ENCODE measurements around the gene CDT1. TPM values are rescaled to one million over a fixed set of nuclear protein-coding genes. Genes with fewer than 3 reads are reported as not detected.

CDT1 gene
- polyA plus RNA-seq, 1 experiment = 1.2 TPM

- DNase-seq (ENCODE audit: low read depth, low spot score) = no peak
- ChIA-PET CTCF (interaction anchor here (1.0 kb wide), 1 partner anchor 53 kb away, joined by 3 read pairs; no protein-coding TSS in a partner anchor), POLR2A (interaction anchor here (0.7 kb wide), 1 partner anchor 23 kb away, joined by 3 read pairs; no protein-coding TSS in a partner anchor)
- no peak for TF ChIP-seq CTCF (IDR thresholded peaks at IDR 0.05; ENCODE audit: low read depth, low read length)
- Histone ChIP-seq H3K9me3 (ENCODE audit: control insufficient read depth, insufficient read depth, low read length) (no peaks in the 10 kb centered on the region; the same call in 1 of the 2 replicates), H3K27ac (ENCODE audit: low read depth, low read length) (no peak overlapping the region), H3K4me3 (ENCODE audit: low read depth, low read length) (no peak overlapping the region), H3K27me3 (ENCODE audit: control insufficient read depth, insufficient read depth, low read length) (no peaks in the 10 kb centered on the region)
Measured at GRCh38 chr16:88796278-88796677, 7.3 kb upstream of the CDT1 start.

GRCh38 chr16:88798073-88798472, 5.5 kb upstream of the CDT1 start:
- TF ChIP-seq CTCF (IDR thresholded peaks at IDR 0.05; ENCODE audit: low read depth, low read length) = no peak
- H3K27me3 ChIP-seq (ENCODE audit: control insufficient read depth, insufficient read depth, low read length) = no peaks in the 10 kb centered on the region
- no peak overlapping the region for H3K27ac ChIP-seq (ENCODE audit: low read depth, low read length)
- H3K9me3 ChIP-seq (ENCODE audit: control insufficient read depth, insufficient read depth, low read length) = no peaks in the 10 kb centered on the region; the same call in 1 of the 2 replicates
- CTCF ChIA-PET = interaction anchor here (0.6 kb wide), 1 partner anchor 61 kb away, joined by 4 read pairs; no protein-coding TSS in a partner anchor
- no peak overlapping the region for H3K4me3 ChIP-seq (ENCODE audit: low read depth, low read length)
- POLR2A ChIA-PET = no interaction called here
- DNase-seq (ENCODE audit: low read depth, low spot score) = no peak

- CTCF ChIA-PET = interaction anchor here (0.7 to 1.9 kb wide), 2 partner anchors 56 to 61 kb away, joined by 3 to 4 read pairs; no protein-coding TSS in a partner anchor
- POLR2A ChIA-PET = no interaction called here
- Histone ChIP-seq H3K27me3 (ENCODE audit: control insufficient read depth, insufficient read depth, low read length) (no peaks in the 10 kb centered on the region), H3K4me3 (ENCODE audit: low read depth, low read length) (no peak overlapping the region), H3K27ac (ENCODE audit: low read depth, low read length) (no peak overlapping the region), H3K9me3 (ENCODE audit: control insufficient read depth, insufficient read depth, low read length) (no peaks in the 10 kb centered on the region; the same call in 1 of the 2 replicates)
- DNase-seq (ENCODE audit: low read depth, low spot score) = no peak
- TF ChIP-seq CTCF (IDR thresholded peaks at IDR 0.05; ENCODE audit: low read depth, low read length) = no peak
Measured at GRCh38 chr16:88798772-88799455, 4.7 kb upstream of the CDT1 start.

- TF ChIP-seq CTCF (IDR thresholded peaks at IDR 0.05; ENCODE audit: low read depth, low read length) = no peak
- H3K27ac ChIP-seq (ENCODE audit: low read depth, low read length) = no peak overlapping the region
- H3K27me3 ChIP-seq (ENCODE audit: control insufficient read depth, insufficient read depth, low read length) = no peaks in the 10 kb centered on the region
- ChIA-PET CTCF (interaction anchor here (1.3 to 1.9 kb wide), 2 partner anchors 15 to 57 kb away, joined by 4 read pairs; no protein-coding TSS in a partner anchor), POLR2A (interaction anchor here (1.2 kb wide), 1 partner anchor 26 kb away, joined by 4 read pairs; no protein-coding TSS in a partner anchor)
- DNase-seq (ENCODE audit: low read depth, low spot score) = no peak
- H3K4me3 ChIP-seq (ENCODE audit: low read depth, low read length) = no peak overlapping the region
- no peaks in the 10 kb centered on the region; the same call in 1 of the 2 replicates for H3K9me3 ChIP-seq (ENCODE audit: control insufficient read depth, insufficient read depth, low read length)
Measured at GRCh38 chr16:88799569-88800276, 3.9 kb upstream of the CDT1 start.

GRCh38 chr16:88800277-88800592, 3.4 kb upstream of the CDT1 start:
- Histone ChIP-seq H3K27me3 (ENCODE audit: control insufficient read depth, insufficient read depth, low read length) (no peaks in the 10 kb centered on the region), H3K9me3 (ENCODE audit: control insufficient read depth, insufficient read depth, low read length) (no peaks in the 10 kb centered on the region; the same call in 1 of the 2 replicates), H3K27ac (ENCODE audit: low read depth, low read length) (no peak overlapping the region), H3K4me3 (ENCODE audit: low read depth, low read length) (no peak overlapping the region)
- ChIA-PET POLR2A (interaction anchor here (1.2 kb wide), 1 partner anchor 27 kb away, joined by 4 read pairs; no protein-coding TSS in a partner anchor), CTCF (interaction anchor here (0.6 to 1.9 kb wide), 4 partner anchors 16 to 63 kb away, joined by 4 to 7 read pairs (median 4); no protein-coding TSS in a partner anchor)
- TF ChIP-seq CTCF (IDR thresholded peaks at IDR 0.05; ENCODE audit: low read depth, low read length) = no peak
- DNase-seq (ENCODE audit: low read depth, low spot score) = no peak

All from AG04450 (cell line).